Fibroblast of skin of right biceps (primary cell): ENCODE data around the gene XYLB.

Experiments used
- DNase-seq: peaks from one replicate; pipeline ENCODE4 v3.0.0-alpha.2; 2013

The XYLB gene

GRCh38 chr3:38365469-38366062 is 19.0 kb downstream of the XYLB start:
- no peak for DNase-seq

- no peak for DNase-seq
Observed at GRCh38 chr3:38366082-38366481, 19.5 kb downstream of the XYLB start.

GRCh38 chr3:38367779-38368178 is 21.2 kb downstream of the XYLB start:
- no peak for DNase-seq

GRCh38 chr3:38368238-38368637 is 21.7 kb downstream of the XYLB start:
- DNase-seq = no peak

- no peak for DNase-seq
Observed at GRCh38 chr3:38369186-38369585, 22.6 kb downstream of the XYLB start.

GRCh38 chr3:38370149-38370548 is 23.6 kb downstream of the XYLB start:
- DNase-seq = no peak

GRCh38 chr3:38370861-38371260 is 24.3 kb downstream of the XYLB start:
- no peak for DNase-seq

GRCh38 chr3:38371541-38372213 is 25.1 kb downstream of the XYLB start:
- DNase-seq = no peak

GRCh38 chr3:38372214-38372601 is 25.6 kb downstream of the XYLB start:
- no peak for DNase-seq

GRCh38 chr3:38374221-38374620 is 27.6 kb downstream of the XYLB start:
- DNase-seq = no peak

GRCh38 chr3:38375072-38375471 is 28.5 kb downstream of the XYLB start:
- DNase-seq = no peak

- no peak for DNase-seq
Observed at GRCh38 chr3:38375488-38376097, 29.0 kb downstream of the XYLB start.

- DNase-seq = no peak
Observed at GRCh38 chr3:38376098-38376816, 29.7 kb downstream of the XYLB start.

GRCh38 chr3:38379201-38379770 is 32.7 kb downstream of the XYLB start:
- no peak for DNase-seq

GRCh38 chr3:38382506-38383080 is 36.0 kb downstream of the XYLB start:
- DNase-seq = no peak

- DNase-seq = no peak
Observed at GRCh38 chr3:38383156-38383875, 36.7 kb downstream of the XYLB start.

GRCh38 chr3:38386992-38387750 is 40.6 kb downstream of the XYLB start:
- no peak for DNase-seq

- DNase-seq = no peak
Observed at GRCh38 chr3:38387862-38388261, 41.3 kb downstream of the XYLB start.

- no peak for DNase-seq
Observed at GRCh38 chr3:38392604-38393163, 46.1 kb downstream of the XYLB start.

- no peak for DNase-seq
Observed at GRCh38 chr3:38396239-38396638, 49.7 kb downstream of the XYLB start.

- DNase-seq = no peak
Observed at GRCh38 chr3:38396861-38397260, 50.3 kb downstream of the XYLB start.
